Activated CD8-positive, alpha-beta T cell treated with anti-CD3 and anti-CD28 coated beads for 36 hours (primary cell): ENCODE data around the gene INPP5F. TPM values are rescaled to one million over a fixed set of nuclear protein-coding genes. Genes with fewer than 3 reads are reported as not detected.

Experiments
- ATAC-seq: fragments of 200-7000 bp; cut with Tn5 transposase; one replicate; pipeline ENCODE4 v1.10.0; 2021; ENCODE audit warnings: mild to moderate bottlenecking, moderate library complexity
- CTCF ChIA-PET: fragments of 350-600 bp; sonication (Branson Sonifier 250); formaldehyde crosslinking; loops from one replicate; lab custom pipeline; 2021; ENCODE audit warnings: antibody characterized with exemption; lab: Charles Lee
- POLR2A ChIA-PET: fragments of 350-600 bp; sonication (Branson Sonifier 250); formaldehyde crosslinking; loops from one replicate; lab custom pipeline; 2021; ENCODE audit warnings: antibody characterized with exemption; lab: Charles Lee
- DNase-seq: peaks from one replicate; pipeline ENCODE4 v3.0.0-alpha.2; 2020
- H3K27ac Mint-ChIP-seq: one replicate; pipeline ENCODE4 v1.8.0; 2021; ENCODE audit warnings: mild to moderate bottlenecking, mixed read lengths
- H3K27me3 Mint-ChIP-seq: one replicate; pipeline ENCODE4 v1.8.0; 2021; ENCODE audit warnings: mixed read lengths
- H3K36me3 Mint-ChIP-seq: one replicate; pipeline ENCODE4 v1.8.0; 2021; ENCODE audit warnings: low read depth, mixed read lengths
- H3K4me1 Mint-ChIP-seq: one replicate; pipeline ENCODE4 v1.8.0; 2021; ENCODE audit warnings: low read depth, mixed read lengths
- H3K4me3 Mint-ChIP-seq: one replicate; pipeline ENCODE4 v1.8.0; 2021; ENCODE audit warnings: mild to moderate bottlenecking, moderate library complexity, mixed read lengths
- H3K9me3 Mint-ChIP-seq: one replicate; pipeline ENCODE4 v1.8.0; 2021; ENCODE audit warnings: mixed read lengths
- CTCF ChIP-seq: fragments of 200-600 bp; IDR thresholded peaks from one replicate; pipeline ENCODE4 v1.8.0; 2022; ENCODE audit warnings: antibody characterized with exemption, mild to moderate bottlenecking
- intact Hi-C: fragments of 100-400 bp; cut with micrococcal nuclease; formaldehyde crosslinking; loops from one replicate; pipeline ENCODE4 v1.10.0; 2022
- total RNA-seq, 2 experiments: library from RNA; stranded (reverse); gene quantifications; one replicate each; pipeline ENCODE4 v1.2.3, GENCODE V29; 2021

INPP5F gene
- total RNA-seq, 2 experiments from 2014 or later = 10.7 TPM

DNA sequence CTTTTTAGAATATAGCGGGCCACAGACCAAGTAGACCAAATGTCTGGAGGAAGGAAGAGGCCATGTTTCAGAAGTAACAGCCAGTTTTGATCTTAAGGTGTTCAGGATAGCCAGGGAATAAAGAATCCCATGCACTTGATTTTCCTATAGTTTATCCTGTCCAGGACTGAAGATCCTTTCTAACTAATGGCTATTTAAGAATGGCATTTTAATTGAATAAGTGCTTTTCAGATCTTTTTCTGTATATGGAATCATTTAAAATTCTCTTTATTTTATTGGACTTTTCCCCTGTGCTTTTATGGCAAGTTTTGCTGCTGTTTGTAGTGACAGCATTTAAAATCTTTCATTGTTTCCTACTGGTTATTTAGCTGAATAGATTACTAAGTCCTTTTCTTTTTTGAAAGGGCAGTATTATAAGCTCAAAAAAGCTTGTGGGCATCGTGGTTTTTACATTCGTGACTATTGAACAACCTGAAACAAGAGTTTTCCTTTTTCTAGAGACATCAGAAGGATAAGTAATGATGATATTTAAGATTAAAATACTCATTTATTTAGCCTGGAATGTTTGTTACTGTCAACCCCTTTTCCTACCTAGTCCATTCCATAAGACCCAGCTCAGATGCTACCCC, 2.4 kb downstream of the INPP5F start:
- no peaks in the 10 kb centered on the region for H3K9me3 Mint-ChIP-seq
- POLR2A ChIA-PET = interaction anchor here (0.5 to 1.2 kb wide), 5 partner anchors 9 to 144 kb away, joined by 3 to 4 read pairs (median 4); partner anchors contain the start of gene MCMBP
- H3K27me3 Mint-ChIP-seq = no peaks in the 10 kb centered on the region
- peaks cover 43% of the 10 kb centered on the region for H3K4me1 Mint-ChIP-seq
- H3K27ac Mint-ChIP-seq = peak overlapping the region; percentile 77
- peak overlapping the region; percentile 82 for H3K4me3 Mint-ChIP-seq
- ATAC-seq (no peak), DNase-seq (peak; percentile 48)
- peaks cover 6% of the 10 kb centered on the region for H3K36me3 Mint-ChIP-seq
- CTCF ChIA-PET = interaction anchor here (1.0 to 6.6 kb wide), 5 partner anchors 20 to 132 kb away, joined by 3 to 42 read pairs (median 11); no protein-coding TSS in a partner anchor
- intact Hi-C loops = loop anchor here (5.0 kb wide), 1 partner anchor 41 kb away; no protein-coding TSS in a partner anchor
- no peak for TF ChIP-seq CTCF

- intact Hi-C loops = no loop called here
- ATAC-seq (peak; percentile 63), DNase-seq (no peak)
- Mint-ChIP-seq H3K4me3 (no peak overlapping the region), H3K9me3 (no peaks in the 10 kb centered on the region), H3K36me3 (peaks cover 7% of the 10 kb centered on the region), H3K27ac (no peak overlapping the region), H3K27me3 (no peaks in the 10 kb centered on the region), H3K4me1 (peaks cover 35% of the 10 kb centered on the region)
- ChIA-PET CTCF (interaction anchor here (0.7 to 2.3 kb wide), 5 partner anchors 9 to 125 kb away, joined by 3 to 13 read pairs (median 5); partner anchors contain the start of gene INPP5F), POLR2A (interaction anchor here (1.3 kb wide), 1 partner anchor 43 kb away, joined by 3 read pairs; no protein-coding TSS in a partner anchor)
- TF ChIP-seq CTCF = no peak
These were observed 8.8 kb downstream of the INPP5F start for GRCh38 chr10:119734396-119735332.

DNA sequence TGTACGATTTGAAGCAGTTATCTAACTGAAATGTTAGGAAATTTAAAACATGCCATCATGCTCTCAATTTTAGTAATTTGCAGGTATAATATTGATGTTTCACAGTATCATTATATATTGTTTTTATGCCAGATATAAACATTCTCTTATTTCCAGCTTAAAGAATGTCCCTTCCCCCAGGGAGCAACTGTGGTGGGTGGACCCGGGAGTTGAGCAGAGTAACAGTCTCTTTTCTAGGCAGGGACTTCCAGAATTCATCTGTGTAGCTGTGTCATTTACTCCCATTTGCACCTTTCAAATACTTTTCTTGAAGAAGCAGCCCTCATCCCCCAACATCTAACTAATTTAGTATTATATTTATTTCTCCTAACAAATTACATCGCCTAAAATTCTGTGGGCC, 9.6 kb downstream of the INPP5F start:
- ATAC-seq (no peak), DNase-seq (no peak)
- Mint-ChIP-seq H3K4me1 (peaks cover 35% of the 10 kb centered on the region), H3K9me3 (no peaks in the 10 kb centered on the region), H3K4me3 (no peak overlapping the region), H3K36me3 (peaks cover 5% of the 10 kb centered on the region), H3K27ac (no peak overlapping the region), H3K27me3 (no peaks in the 10 kb centered on the region)
- ChIA-PET CTCF (interaction anchor here (1.1 to 2.3 kb wide), 4 partner anchors 9 to 125 kb away, joined by 5 to 13 read pairs (median 6); partner anchors contain the start of gene INPP5F), POLR2A (interaction anchor here (1.3 kb wide), 1 partner anchor 43 kb away, joined by 3 read pairs; no protein-coding TSS in a partner anchor)
- no peak for TF ChIP-seq CTCF
- intact Hi-C loops = no loop called here

- CTCF ChIA-PET = interaction anchor here (2.3 kb wide), 1 partner anchor 10 kb away, joined by 13 read pairs; the partner anchor contains the start of gene INPP5F
- H3K27ac Mint-ChIP-seq = no peak overlapping the region
- H3K36me3 Mint-ChIP-seq = peaks cover 5% of the 10 kb centered on the region
- DNase-seq (no peak), ATAC-seq (no peak)
- no peaks in the 10 kb centered on the region for H3K27me3 Mint-ChIP-seq
- no peaks in the 10 kb centered on the region for H3K9me3 Mint-ChIP-seq
- POLR2A ChIA-PET = interaction anchor here (2.3 kb wide), 1 partner anchor 10 kb away, joined by 7 read pairs; the partner anchor contains the start of gene INPP5F
- intact Hi-C loops = no loop called here
- no peak for TF ChIP-seq CTCF
- no peak overlapping the region for H3K4me3 Mint-ChIP-seq
- H3K4me1 Mint-ChIP-seq = peaks cover 35% of the 10 kb centered on the region
These were observed 10.4 kb downstream of the INPP5F start for GRCh38 chr10:119736220-119736619.
